ENCODE data around the gene KANSL1L. TPM values are rescaled to one million over a fixed set of nuclear protein-coding genes. Genes with fewer than 3 reads are reported as not detected.

Gene KANSL1L, protein sequence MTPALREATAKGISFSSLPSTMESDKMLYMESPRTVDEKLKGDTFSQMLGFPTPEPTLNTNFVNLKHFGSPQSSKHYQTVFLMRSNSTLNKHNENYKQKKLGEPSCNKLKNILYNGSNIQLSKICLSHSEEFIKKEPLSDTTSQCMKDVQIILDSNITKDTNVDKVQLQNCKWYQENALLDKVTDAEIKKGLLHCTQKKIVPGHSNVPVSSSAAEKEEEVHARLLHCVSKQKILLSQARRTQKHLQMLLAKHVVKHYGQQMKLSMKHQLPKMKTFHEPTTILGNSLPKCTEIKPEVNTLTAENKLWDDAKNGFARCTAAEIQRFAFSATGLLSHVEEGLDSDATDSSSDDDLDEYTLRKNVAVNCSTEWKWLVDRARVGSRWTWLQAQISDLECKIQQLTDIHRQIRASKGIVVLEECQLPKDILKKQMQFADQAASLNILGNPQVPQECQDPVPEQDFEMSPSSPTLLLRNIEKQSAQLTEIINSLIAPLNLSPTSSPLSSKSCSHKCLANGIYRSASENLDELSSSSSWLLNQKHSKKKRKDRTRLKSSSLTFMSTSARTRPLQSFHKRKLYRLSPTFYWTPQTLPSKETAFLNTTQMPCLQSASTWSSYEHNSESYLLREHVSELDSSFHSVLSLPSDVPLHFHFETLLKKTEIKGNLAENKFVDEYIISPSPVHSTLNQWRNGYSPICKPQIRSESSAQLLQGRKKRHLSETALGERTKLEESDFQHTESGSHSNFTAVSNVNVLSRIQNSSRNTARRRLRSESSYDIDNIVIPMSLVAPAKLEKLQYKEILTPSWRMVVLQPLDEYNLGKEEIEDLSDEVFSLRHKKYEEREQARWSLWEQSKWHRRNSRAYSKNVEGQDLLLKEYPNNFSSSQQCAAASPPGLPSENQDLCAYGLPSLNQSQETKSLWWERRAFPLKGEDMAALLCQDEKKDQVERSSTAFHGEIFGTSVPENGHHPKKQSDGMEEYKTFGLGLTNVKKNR
- total RNA-seq (2014; rRNA removed; shearing (Covaris generic)): 5.4 and 13.2 TPM in 2 replicates
- 1.6 and 2.6 TPM in 2 replicates for polyA plus RNA-seq (2016; fragmentation: Nextera tagmentation; extraction: Ambion mirVana)

DNA sequence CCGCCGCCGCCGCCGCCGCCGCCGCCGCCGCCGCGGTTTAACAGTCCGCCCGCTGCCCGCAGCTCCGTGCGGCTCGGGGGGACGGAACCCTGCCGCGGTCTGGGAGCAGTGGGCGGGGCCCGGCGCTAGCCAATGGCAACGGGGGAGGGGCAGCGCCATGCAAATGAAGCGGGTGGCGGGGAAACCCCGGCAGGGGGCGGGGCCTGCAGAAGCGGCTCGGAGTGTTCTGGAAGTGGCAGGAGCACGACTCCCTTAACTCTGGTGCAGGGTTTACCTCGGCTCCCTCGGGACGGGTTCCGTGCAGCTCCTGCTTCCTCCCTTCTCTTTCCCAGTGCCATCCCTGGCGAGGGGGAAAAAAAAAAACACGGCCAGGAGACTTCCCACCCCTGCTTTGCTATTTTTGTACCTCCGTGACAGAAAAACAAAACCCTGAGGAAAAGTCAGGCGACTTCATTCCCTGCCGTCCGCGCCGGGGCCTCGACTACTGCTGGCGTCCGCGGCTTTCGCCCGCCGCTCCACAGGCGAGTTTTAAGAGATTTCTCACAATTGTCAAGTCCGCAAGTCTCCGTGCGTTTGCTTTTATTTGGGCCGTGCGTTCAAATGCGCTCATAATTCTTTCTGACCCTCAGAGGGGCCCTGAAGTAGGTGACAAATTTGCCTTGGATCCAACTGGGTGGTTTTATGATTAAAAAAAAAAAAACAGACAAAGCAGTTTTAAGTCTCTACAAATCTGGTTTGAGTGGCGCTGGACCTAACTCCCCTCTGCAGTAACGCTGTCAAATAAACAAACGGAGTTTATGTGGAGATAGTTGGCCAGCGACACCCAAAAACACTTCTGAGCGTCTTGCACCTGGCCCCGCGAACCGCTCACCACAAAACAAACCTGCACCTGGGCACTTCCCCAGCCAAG lies at the start of gene KANSL1L:
TSS of gene KANSL1L (minus strand) at position 101 of the 910 bp plus-strand sequence. CDS start 16,827 bp downstream, outside the sequence.
- H2AFZ ChIP-seq: peak within 1 kb of the TSS; percentile 88
- H3K4me3 ChIP-seq: peak within 1 kb of the TSS; percentile 92
- peaks cover 39% of the 10 kb centered on the region for H3F3A ChIP-seq (ENCODE audit: insufficient read depth)
- peak within 1 kb of the TSS; percentile 96 for H3K4me2 ChIP-seq (ENCODE audit: unreplicated experiment)
- H4K20me1 ChIP-seq (ENCODE audit: insufficient read depth): no peaks in the 10 kb centered on the region
- H3K27me3 ChIP-seq (replicated peaks; ENCODE audit: insufficient read depth): no peaks in the 10 kb centered on the region
- WGBS, 2 experiments (ENCODE audit: low coverage in 1 of 2, low lambda C conversion rate in 2 of 2, missing lambda C conversion rate in 2 of 2): 1 to 2% methylated on average over 44 of the region's 67 CpGs
- H3K9me2 ChIP-seq (ENCODE audit: insufficient read depth): no peaks in the 10 kb centered on the region
- no peaks in the 10 kb centered on the region for H3K9me3 ChIP-seq (ENCODE audit: low read depth)
- DNase-seq: peak; percentile 100
- in situ Hi-C loops (cut with MboI): no loop called here
- H3K36me3 ChIP-seq (ENCODE audit: low read depth): no peaks in the 10 kb centered on the region
- H3K4me1 ChIP-seq (ENCODE audit: insufficient read depth): peaks cover 24% of the 10 kb centered on the region
- TF ChIP-seq EZH2 (IDR thresholded peaks at IDR 0.05; ENCODE audit: insufficient read depth, poor library complexity, severe bottlenecking) (no peak), EZH2phosphoT487 (IDR thresholded peaks at IDR 0.05; ENCODE audit: insufficient read depth, low read depth) (no peak)
- peaks cover 26% of the 10 kb centered on the region for H3K79me2 ChIP-seq (ENCODE audit: insufficient read depth)
- H3K27ac ChIP-seq: peak within 1 kb of the TSS; percentile 100
- H3K9ac ChIP-seq: peak within 1 kb of the TSS; percentile 99

DNA sequence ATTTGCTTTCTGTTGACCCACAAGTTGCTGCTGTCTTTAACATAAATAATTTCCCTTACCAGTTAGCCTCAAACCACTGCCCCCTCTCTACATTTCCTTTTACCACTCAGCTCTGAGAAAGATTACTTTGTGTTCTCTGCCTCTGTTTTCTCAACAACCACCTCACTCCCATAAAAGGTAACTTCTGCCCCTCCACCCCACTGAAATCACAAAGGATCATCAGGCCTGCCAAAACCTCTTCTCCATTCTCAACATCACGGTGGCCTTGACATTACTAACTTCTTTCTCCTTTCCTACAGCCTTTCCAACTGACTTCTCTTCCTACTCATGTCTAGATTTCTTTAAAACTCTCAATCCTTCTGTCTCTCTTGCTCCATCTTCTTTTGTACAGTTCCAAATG lies 43.9 kb upstream of the KANSL1L start:
- no peaks in the 10 kb centered on the region for H3F3A ChIP-seq (ENCODE audit: insufficient read depth)
- H2AFZ ChIP-seq: no peak overlapping the region
- 0 out of 2 replicates have a peak, but pooled peaks cover 5% of the 10 kb centered on the region for H3K27me3 ChIP-seq (replicated peaks; ENCODE audit: insufficient read depth)
- H3K4me3 ChIP-seq: no peak overlapping the region
- no peak overlapping the region for H3K4me2 ChIP-seq (ENCODE audit: unreplicated experiment)
- no peaks in the 10 kb centered on the region for H3K4me1 ChIP-seq (ENCODE audit: insufficient read depth)
- no peak for DNase-seq
- H4K20me1 ChIP-seq (ENCODE audit: insufficient read depth): no peaks in the 10 kb centered on the region
- no peak overlapping the region for H3K9ac ChIP-seq
- TF ChIP-seq EZH2 (IDR thresholded peaks at IDR 0.05; ENCODE audit: insufficient read depth, poor library complexity, severe bottlenecking): no peak
- H3K9me3 ChIP-seq (ENCODE audit: low read depth): no peaks in the 10 kb centered on the region
- no peaks in the 10 kb centered on the region for H3K36me3 ChIP-seq (ENCODE audit: low read depth)
- 19 to 33% methylated on average over 1 of the region's 1 CpG for WGBS, 2 experiments (ENCODE audit: low coverage in 1 of 2, low lambda C conversion rate in 2 of 2, missing lambda C conversion rate in 2 of 2)
- H3K27ac ChIP-seq: no peak overlapping the region
- H3K79me2 ChIP-seq (ENCODE audit: insufficient read depth): no peaks in the 10 kb centered on the region
- in situ Hi-C loops (cut with MboI): no loop called here
- H3K9me2 ChIP-seq (ENCODE audit: insufficient read depth): no peaks in the 10 kb centered on the region

DNA sequence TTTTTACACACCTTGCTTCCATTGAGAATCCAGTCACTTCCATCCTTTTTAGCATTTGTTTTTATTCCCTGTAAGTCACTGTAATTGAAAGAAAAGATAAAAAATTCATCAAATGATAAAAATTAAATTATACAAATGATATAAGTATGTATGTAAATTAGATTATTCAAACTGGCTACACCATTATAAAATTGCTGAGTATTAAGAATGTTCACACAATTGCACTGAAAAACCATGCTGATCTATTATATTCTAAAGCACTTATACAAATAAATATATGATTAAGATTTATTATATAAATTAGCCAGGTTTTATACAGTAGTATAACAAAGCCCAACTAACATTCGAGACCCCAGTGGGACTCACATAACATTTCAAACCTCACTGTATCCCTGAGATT lies 39.0 kb upstream of the KANSL1L start:
- Histone ChIP-seq H3K9ac (no peak overlapping the region), H3K27ac (no peak overlapping the region), H3F3A (ENCODE audit: insufficient read depth) (no peaks in the 10 kb centered on the region), H3K9me2 (ENCODE audit: insufficient read depth) (no peaks in the 10 kb centered on the region), H3K27me3 (replicated peaks; ENCODE audit: insufficient read depth) (no peaks in the 10 kb centered on the region), H4K20me1 (ENCODE audit: insufficient read depth) (no peaks in the 10 kb centered on the region), H3K79me2 (ENCODE audit: insufficient read depth) (no peaks in the 10 kb centered on the region), H3K9me3 (ENCODE audit: low read depth) (no peaks in the 10 kb centered on the region), H3K36me3 (ENCODE audit: low read depth) (no peaks in the 10 kb centered on the region), H3K4me2 (ENCODE audit: unreplicated experiment) (no peak overlapping the region), H3K4me1 (ENCODE audit: insufficient read depth) (no peaks in the 10 kb centered on the region), H2AFZ (no peak overlapping the region), H3K4me3 (no peak overlapping the region)
- WGBS, 2 experiments (ENCODE audit: low coverage in 1 of 2, low lambda C conversion rate in 2 of 2, missing lambda C conversion rate in 2 of 2): 57 to 83% methylated on average over 1 of the region's 1 CpG
- in situ Hi-C loops (cut with MboI): no loop called here
- TF ChIP-seq EZH2phosphoT487 (IDR thresholded peaks at IDR 0.05; ENCODE audit: insufficient read depth, low read depth): no peak
- TF ChIP-seq EZH2 (IDR thresholded peaks at IDR 0.05; ENCODE audit: insufficient read depth, poor library complexity, severe bottlenecking): no peak
- DNase-seq: no peak

Data from GM23248 (cell line).